Gastrocnemius medialis (tissue), 4 donors: ENCODE results near the gene IL36B. TPM values are rescaled to one million over a fixed set of nuclear protein-coding genes. Genes with fewer than 3 reads are reported as not detected.

Source experiments
- ATAC-seq, 2 donors: fragments of 150-250 bp; one replicate each; pipeline ENCODE4 v1.9.1; 2016
- DNase-seq, 2 donors: peaks; one replicate each; pipeline ENCODE4 v3.0.0-alpha.2; 2019
- H3K27ac ChIP-seq, 4 donors: fragments of 200-600 bp; sonication (generic); 1 replicate in 1 of 4; 2 replicates in 3 of 4; pipeline ENCODE4 v1.5.1; 2016 to 2018; ENCODE audit warnings: mild to moderate bottlenecking in 2 of 4, moderate library complexity in 1 of 4
- H3K27me3 ChIP-seq, 3 donors: fragments of 200-600 bp; sonication (generic) in 2 of 3; 1 replicate in 1 of 3; 2 replicates in 2 of 3; pipeline versions ENCODE4 v1.5.1 to v1.6.0; 2016 to 2019; ENCODE audit warnings: mild to moderate bottlenecking in 1 of 3, moderate library complexity in 1 of 3
- H3K36me3 ChIP-seq, 2 donors: fragments of 200-600 bp; sonication (generic) in 1 of 2; one replicate each; pipeline ENCODE4 v1.5.1; 2017 to 2018
- H3K4me1 ChIP-seq, 2 donors: fragments of 200-600 bp; sonication (generic) in 1 of 2; one replicate each; pipeline ENCODE4 v1.5.1; 2016 to 2017; ENCODE audit warnings: mild to moderate bottlenecking in 2 of 2
- H3K4me3 ChIP-seq, 4 donors: fragments of 200-600 bp; sonication (generic) in 3 of 4; 1 replicate in 1 of 4; 2 replicates in 3 of 4; pipeline ENCODE4 v1.5.1; 2016 to 2019; ENCODE audit warnings: mild to moderate bottlenecking in 2 of 4
- H3K9me3 ChIP-seq, 3 donors: fragments of 200-600 bp; sonication (generic) in 2 of 3; 1 replicate in 1 of 3; 2 replicates in 2 of 3; pipeline ENCODE4 v1.5.1; 2016 to 2019
- POLR2A ChIP-seq, 2 donors: fragments of 450-650 bp; IDR thresholded peaks; one replicate each; pipeline ENCODE4 v1.6.1; 2017; ENCODE audit warnings: antibody characterized with exemption in 2 of 2, mild to moderate bottlenecking in 2 of 2, moderate library complexity in 2 of 2
- in situ Hi-C, 4 donors: fragments of 200-750 bp; cut with MboI; loops; one replicate each; pipeline versions ENCODE4 v1.15.0 to v1.8.0; 2017; ENCODE audit warnings: low sequenced_read_pairs in 4 of 4
- intact Hi-C: fragments of 100-400 bp; cut with DNase I; formaldehyde crosslinking; loops from one replicate; pipeline ENCODE4 v1.15.1; 2023; ENCODE audit warnings: low total_unique reads
- total RNA-seq, 4 donors: library from RNA; depleted of rRNA; stranded (reverse); fragments of >200 nt; gene quantifications; one replicate each; pipeline versions ENCODE4 v1.1.0 to v1.2.3, GENCODE V29; 2016
- TF ChIP-seq, protein P1 (sequence below), 5 experiments: fragments of 450-650 bp in 3 of 5; fragments of 200-600 bp in 2 of 5; sonication (generic) in 2 of 5; IDR thresholded peaks in 4 of 5; conservative IDR thresholded peaks in 1 of 5; 1 replicate in 4 of 5; 2 replicates in 1 of 5; pipeline ENCODE4 v1.5.1; 2016 to 2019; ENCODE audit warnings: antibody characterized with exemption in 5 of 5, mild to moderate bottlenecking in 3 of 5, moderate library complexity in 3 of 5

IL36B gene
- total RNA-seq, 4 donors from 2014 or later = not detected

DNA sequence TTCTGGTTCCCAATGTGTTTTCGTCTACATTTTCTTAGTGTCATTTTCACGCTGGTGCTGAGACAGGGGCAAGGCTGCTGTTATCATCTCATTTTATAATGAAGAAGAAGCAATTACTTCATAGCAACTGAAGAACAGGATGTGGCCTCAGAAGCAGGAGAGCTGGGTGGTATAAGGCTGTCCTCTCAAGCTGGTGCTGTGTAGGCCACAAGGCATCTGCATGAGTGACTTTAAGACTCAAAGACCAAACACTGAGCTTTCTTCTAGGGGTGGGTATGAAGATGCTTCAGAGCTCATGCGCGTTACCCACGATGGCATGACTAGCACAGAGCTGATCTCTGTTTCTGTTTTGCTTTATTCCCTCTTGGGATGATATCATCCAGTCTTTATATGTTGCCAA is 67.6 kb downstream of the IL36B start:
- in situ Hi-C loops (no loop called here), intact Hi-C loops (no loop called here)
- Histone ChIP-seq H3K4me3 (no peak overlapping the region), H3K9me3 (no peaks in the 10 kb centered on the region), H3K4me1 (no peaks in the 10 kb centered on the region), H3K27ac (no peak overlapping the region), H3K36me3 (no peaks in the 10 kb centered on the region), H3K27me3 (no peaks in the 10 kb centered on the region)
- TF ChIP-seq, protein P1, sequence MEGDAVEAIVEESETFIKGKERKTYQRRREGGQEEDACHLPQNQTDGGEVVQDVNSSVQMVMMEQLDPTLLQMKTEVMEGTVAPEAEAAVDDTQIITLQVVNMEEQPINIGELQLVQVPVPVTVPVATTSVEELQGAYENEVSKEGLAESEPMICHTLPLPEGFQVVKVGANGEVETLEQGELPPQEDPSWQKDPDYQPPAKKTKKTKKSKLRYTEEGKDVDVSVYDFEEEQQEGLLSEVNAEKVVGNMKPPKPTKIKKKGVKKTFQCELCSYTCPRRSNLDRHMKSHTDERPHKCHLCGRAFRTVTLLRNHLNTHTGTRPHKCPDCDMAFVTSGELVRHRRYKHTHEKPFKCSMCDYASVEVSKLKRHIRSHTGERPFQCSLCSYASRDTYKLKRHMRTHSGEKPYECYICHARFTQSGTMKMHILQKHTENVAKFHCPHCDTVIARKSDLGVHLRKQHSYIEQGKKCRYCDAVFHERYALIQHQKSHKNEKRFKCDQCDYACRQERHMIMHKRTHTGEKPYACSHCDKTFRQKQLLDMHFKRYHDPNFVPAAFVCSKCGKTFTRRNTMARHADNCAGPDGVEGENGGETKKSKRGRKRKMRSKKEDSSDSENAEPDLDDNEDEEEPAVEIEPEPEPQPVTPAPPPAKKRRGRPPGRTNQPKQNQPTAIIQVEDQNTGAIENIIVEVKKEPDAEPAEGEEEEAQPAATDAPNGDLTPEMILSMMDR (IDR thresholded peaks at IDR 0.05 in 4 of 5, conservative IDR thresholded peaks at IDR 0.05 in 1 of 5) = no peak
- no peak for TF ChIP-seq POLR2A (IDR thresholded peaks at IDR 0.05)
- no peak for ATAC-seq
- no peak for DNase-seq

DNA sequence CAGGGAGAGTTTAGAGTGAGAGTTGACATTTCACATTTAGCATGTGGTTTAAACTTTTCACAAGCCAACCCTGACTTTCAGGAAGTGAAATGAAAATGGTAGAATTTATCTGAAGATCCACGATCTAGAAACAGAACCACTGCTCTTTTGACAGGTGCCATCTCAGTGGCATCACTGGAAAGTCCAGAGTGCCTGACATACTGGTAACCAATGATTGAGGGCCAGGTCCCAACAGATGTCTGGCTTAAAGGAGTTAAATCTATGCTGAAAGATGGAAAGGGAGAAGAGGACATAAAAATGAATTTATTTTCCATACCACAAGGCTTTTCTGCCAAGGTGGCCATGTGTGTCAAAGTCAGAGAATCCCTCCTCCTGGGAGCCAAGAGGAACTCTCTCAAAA is 72.1 kb downstream of the IL36B start:
- Histone ChIP-seq H3K36me3 (no peaks in the 10 kb centered on the region), H3K4me3 (no peak overlapping the region), H3K9me3 (no peaks in the 10 kb centered on the region), H3K27me3 (no peaks in the 10 kb centered on the region), H3K27ac (no peak overlapping the region), H3K4me1 (no peaks in the 10 kb centered on the region)
- in situ Hi-C loops (no loop called here), intact Hi-C loops (no loop called here)
- no peak for TF ChIP-seq POLR2A (IDR thresholded peaks at IDR 0.05)
- TF ChIP-seq, protein P1 (IDR thresholded peaks at IDR 0.05 in 4 of 5, conservative IDR thresholded peaks at IDR 0.05 in 1 of 5) = no peak
- no peak for ATAC-seq
- DNase-seq = no peak

DNA sequence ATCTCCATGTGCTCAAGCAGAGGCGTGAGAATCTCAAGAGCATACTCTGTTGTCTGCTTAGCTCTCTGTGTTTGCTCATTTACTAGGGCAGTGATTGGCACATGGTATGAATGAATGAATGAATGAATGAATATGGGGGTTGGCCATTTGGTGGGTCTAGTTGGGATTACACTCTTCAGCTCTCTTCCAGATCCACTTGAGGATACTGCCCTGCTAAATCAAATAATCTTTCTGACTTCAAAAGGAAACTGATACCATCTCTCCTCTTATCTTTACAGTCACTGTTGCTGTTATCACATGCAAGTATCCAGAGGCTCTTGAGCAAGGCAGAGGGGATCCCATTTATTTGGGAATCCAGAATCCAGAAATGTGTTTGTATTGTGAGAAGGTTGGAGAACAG is 72.9 kb downstream of the IL36B start:
- H3K4me1 ChIP-seq = no peaks in the 10 kb centered on the region
- H3K4me3 ChIP-seq = no peak overlapping the region
- H3K27ac ChIP-seq = no peak overlapping the region
- H3K27me3 ChIP-seq = no peaks in the 10 kb centered on the region
- intact Hi-C loops (no loop called here), in situ Hi-C loops (no loop called here)
- TF ChIP-seq, protein P1 (IDR thresholded peaks at IDR 0.05 in 4 of 5, conservative IDR thresholded peaks at IDR 0.05 in 1 of 5) = no peak
- TF ChIP-seq POLR2A (IDR thresholded peaks at IDR 0.05) = no peak
- DNase-seq = no peak
- H3K9me3 ChIP-seq = no peaks in the 10 kb centered on the region
- H3K36me3 ChIP-seq = no peaks in the 10 kb centered on the region
- ATAC-seq = no peak

DNA sequence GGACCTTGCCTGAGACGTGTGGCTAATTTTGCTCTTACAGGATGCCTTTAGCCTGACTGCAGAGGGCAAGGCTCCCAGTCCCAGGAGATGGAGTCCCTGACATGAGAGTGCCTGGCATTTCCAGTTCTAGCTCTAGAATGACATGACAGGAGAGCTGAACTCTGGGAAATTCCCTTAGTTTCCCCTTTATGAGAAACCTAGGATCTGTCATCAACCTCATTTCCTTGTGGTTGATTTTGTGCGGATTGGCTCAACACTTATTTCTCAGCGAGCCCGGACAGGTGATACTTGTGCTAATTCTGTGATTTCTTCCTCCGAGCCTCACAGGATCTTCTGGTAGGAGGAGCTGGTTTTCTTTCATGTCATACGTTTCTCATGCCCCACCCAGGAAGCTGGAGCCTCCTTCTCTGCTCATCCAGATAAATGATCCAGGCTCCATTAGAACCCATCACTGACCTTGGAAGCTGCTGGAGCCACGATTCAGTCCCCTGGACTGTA is 75.1 kb downstream of the IL36B start, which contains the start of gene IL36G:
IL36G (plus strand) TSS at position 448 of the 498 bp plus-strand sequence. CDS start 633 bp downstream, outside the sequence.
- Histone ChIP-seq H3K36me3 (no peaks in the 10 kb centered on the region), H3K27me3 (no peaks in the 10 kb centered on the region), H3K4me1 (no peaks in the 10 kb centered on the region), H3K27ac (no peak within 1 kb of the TSS), H3K4me3 (no peak within 1 kb of the TSS), H3K9me3 (no peaks in the 10 kb centered on the region)
- DNase-seq = no peak
- no peak for ATAC-seq
- TF ChIP-seq POLR2A (IDR thresholded peaks at IDR 0.05) = no peak
- TF ChIP-seq, protein P1 (IDR thresholded peaks at IDR 0.05 in 4 of 5, conservative IDR thresholded peaks at IDR 0.05 in 1 of 5) = no peak
- intact Hi-C loops (no loop called here), in situ Hi-C loops (no loop called here)

Other genes with a start within 250 kb of the IL36B start
- gene IL1B, start 216.1 kb downstream of the IL36B start, total RNA-seq = not detected
- gene IL37, start 141.7 kb downstream of the IL36B start, total RNA-seq = not detected
- not detected for gene IL36G, start 74.9 kb downstream of the IL36B start, total RNA-seq
- not detected for gene IL36A, start 47.4 kb downstream of the IL36B start, total RNA-seq
- not detected for gene IL36RN, start 6.3 kb upstream of the IL36B start, total RNA-seq
- gene IL1F10, start 15.1 kb upstream of the IL36B start, total RNA-seq = not detected
- gene IL1RN, start 74.7 kb upstream of the IL36B start, total RNA-seq = under 1 TPM in 2 of 4 donors, not detected in 2; 0.51 to 0.91 TPM
- 1 to 10 TPM in 3 of 4 donors, under 1 TPM in 1; 0.32 to 1.3 (median 1.2) TPM for gene PSD4, start 121.1 kb upstream of the IL36B start, total RNA-seq
- 1 to 10 TPM in 3 of 4 donors, under 1 TPM in 1; 0.27 to 8.7 (median 2.1) TPM for gene PAX8, start 226.1 kb upstream of the IL36B start, total RNA-seq